Ishikawa (cell line): ENCODE results near the gene TAF4.

Experiments used
- TAF1 ChIP-seq: IDR thresholded peaks from 2 replicates; pipeline ENCODE4 v1.6.1; 2012; ENCODE audit warnings: low read depth, mild to moderate bottlenecking
- YY1 ChIP-seq: IDR thresholded peaks from 2 replicates; pipeline ENCODE4 v1.6.1; 2012; ENCODE audit warnings: low read depth

- TF ChIP-seq TAF1 (no peak), YY1 (no peak)
These were observed 21.5 kb upstream of the TAF4 start for GRCh38 chr20:62087227-62087626.
